Adipose tissue (tissue), 3 donors: ENCODE data around the gene NPAS1. TPM values are rescaled to one million over a fixed set of nuclear protein-coding genes. Genes with fewer than 3 reads are reported as not detected.
"Not testable (repeated sequence)": the region's sequence is repeated elsewhere in the genome, so short reads cannot be mapped to it uniquely, and the experiment has no call there.

ENCODE experiments used
- H3K27ac ChIP-seq: one replicate; pipeline ENCODE4 v1.5.1; 2013; ENCODE audit warnings: low read depth, low read length
- WGBS, 3 donors: extraction: QIAGEN DNeasy Blood & Tissue Kit; methylation state at CpG; one replicate each; pipeline ENCODE4 v1.1.7; 2013; 5-methylcytosine and 5-hydroxymethylcytosine counted together
- polyA plus RNA-seq, 3 donors: library from polyadenylated mRNA; stranded (reverse); fragments of 200-250 nt; gene quantifications; one replicate each; pipeline ENCODE4 v1.2.3, GENCODE V29; 2013
- donor health status: healthy with polysubstance abuse.
- donor health status: Bipolar disorder and iron deficiency.
- donor health status: healthy.

NPAS1 gene
- polyA plus RNA-seq, 3 donors, result 0.15 to 1.6 (median 0.48) TPM

DNA sequence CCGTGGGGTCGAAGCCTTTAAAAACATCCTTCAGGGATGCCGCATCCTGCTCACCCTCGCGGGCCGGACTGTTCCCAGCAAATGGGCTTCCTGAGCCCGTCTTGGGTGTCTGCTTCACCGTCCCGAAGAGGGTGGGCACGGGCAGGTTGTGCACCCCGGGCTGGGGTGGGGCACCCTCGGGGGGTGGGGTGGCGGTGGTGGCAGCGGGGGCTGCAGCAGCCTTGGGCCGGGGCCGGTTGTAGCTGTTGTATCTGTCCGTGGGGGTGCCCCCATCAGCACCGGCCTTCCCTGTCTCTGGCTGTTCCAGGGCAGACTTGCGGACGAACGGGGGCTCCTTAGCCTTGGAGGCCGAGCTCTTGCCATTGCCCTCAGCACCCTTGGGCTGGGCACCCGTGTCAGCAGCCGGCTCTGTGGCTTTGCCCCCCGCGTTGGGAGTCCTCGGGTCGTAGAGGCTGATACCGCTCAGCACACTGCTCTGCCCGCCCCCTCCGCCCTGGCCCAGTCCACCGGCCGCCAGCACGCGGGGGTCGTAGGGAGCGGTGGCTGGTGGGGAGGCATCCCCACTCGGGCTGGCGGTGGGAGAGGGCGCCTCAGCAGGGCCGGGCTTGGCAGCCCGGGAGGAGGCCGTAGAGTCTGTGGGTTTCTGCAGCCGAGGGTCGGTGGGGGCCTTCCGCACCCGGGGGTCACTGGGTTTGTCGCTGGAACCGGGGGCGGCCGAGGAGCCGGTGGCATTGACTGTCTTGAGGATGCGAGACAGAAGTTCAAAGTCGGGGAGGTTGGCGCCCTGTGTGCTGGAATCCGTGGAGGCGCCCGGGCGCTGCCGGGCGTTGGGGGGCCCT, 47.0 kb downstream of the NPAS1 start:
- H3K27ac ChIP-seq, result no peak overlapping the region
- 92 to 94% (median 92%) methylated on average over 50 to 61 of the region's 61 CpGs for WGBS, 3 donors

DNA sequence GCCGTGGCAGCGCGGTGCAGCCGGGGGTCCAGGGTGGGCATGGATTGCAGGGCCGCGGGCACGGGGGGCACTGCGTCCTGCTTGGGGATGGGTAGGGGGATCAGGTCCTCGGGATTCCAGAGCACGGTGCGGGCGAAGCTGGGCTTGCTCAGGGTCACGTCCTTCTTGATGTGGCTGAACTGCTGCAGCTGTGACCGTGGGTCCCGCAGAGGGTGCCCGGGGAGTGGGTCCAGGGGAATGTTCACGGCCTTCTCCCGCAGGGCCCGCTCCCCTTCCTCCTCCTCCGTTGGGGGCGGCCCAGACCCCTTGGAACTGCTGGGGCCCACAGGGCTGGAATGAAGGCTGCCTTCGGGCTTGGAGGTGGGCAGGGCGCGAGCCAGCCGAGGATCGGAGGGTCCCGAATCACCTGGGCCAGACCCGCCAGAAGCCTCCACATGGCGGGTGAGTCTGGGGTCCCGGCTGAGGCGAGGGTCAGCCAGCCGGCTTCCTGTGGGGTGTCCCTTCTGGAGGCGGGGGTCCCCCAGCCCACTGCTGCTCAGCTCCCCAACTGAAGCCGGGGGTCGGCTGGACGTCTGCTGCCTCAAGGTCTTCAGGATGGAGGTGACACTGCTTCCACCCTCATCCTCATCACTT, 47.7 kb downstream of the NPAS1 start:
- no peak overlapping the region for H3K27ac ChIP-seq
- 92 to 96% (median 93%) methylated on average over 30 to 36 of the region's 36 CpGs for WGBS, 3 donors

DNA sequence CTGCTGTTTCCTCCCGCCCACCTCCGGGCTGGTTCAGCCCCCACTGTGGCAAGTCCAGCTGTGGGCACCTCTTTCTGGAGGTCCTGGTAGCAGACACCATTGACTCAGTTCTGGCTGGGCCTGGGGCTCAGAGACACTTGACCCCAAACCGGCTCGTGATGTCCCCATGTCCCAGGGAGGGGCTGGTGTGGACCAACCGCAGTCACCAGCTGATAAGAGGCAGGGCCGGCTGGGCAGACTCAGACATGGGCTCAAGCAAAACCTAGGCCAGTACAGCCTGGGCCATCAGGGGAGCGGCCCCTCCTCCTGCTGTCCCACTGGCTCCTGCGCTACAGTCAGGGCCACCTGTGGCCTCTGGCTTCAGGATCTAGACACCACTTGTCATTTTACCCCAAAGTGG, 48.6 kb downstream of the NPAS1 start:
- WGBS, 3 donors, result 83 to 86% (median 85%) methylated on average over 8 of the region's 8 CpGs
- H3K27ac ChIP-seq, result no peak overlapping the region

DNA sequence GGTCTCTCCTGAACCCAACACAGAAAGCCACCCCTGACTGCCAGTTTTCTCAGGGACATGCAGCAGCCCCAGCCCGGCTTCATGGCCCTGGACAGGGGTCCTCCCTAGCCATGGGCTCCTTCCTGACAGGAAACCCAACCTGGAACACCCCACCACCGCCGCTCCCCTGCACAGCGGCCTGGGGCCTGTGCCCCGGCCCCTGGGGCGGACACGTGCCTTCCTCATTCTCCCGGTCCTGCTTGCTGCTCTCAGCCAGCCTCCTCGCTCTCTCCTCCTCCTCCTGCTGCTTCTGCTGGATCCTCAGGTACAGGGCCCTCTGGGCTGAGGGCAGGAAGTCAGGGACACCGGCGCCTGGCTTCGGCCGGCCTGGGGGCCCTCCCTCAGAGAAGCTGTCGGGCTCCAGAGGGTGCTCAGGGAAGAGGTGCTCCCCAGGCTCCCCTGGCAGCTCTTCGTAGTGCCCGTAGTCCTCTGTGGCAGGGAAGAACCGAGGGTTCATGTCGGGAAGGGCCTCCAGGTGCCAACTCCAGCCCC, 49.3 kb downstream of the NPAS1 start:
- no peak overlapping the region for H3K27ac ChIP-seq
- 87 to 89% (median 89%) methylated on average over 15 to 18 of the region's 18 CpGs for WGBS, 3 donors

DNA sequence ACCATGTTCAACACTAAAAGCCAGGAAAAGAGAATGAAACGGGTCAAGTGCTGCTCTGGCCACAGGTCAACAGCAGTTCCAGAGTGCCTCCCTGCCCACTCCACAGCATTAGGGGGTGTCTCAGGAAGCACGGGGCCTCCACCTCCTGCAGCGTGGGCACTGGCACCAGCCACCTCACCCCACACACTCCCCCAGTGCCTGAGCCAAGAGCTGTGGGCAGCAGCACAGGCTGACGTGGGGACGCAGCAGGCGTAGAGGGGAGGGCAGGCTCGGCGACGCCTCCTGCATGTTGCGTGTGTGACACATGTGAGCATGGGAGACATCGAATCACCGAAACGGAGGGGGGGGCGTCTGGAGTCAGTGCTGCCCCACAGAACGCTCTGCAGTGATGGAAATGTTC, 50.2 kb downstream of the NPAS1 start:
- no peak overlapping the region for H3K27ac ChIP-seq
- WGBS, 3 donors, result 79 to 86% (median 81%) methylated on average over 15 of the region's 15 CpGs

DNA sequence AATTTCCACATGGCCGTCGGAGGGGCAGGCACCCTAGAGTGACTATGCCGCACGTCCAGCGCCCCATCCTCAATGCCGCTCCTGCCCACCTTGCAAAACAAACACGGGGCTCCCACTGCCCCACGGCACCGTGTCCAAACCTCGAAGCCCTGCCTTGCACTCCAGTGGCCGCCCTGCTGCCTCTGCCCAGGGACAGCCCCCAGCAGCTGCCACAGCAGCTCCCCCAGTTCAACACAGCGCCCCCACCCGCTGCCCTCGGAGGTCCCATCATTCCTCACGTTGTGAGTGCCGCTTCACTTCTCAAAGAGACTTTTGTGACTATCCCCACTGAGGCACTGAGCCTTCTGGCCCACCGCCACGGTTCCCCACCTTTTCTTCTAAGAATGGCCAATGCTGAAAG, 51.1 kb downstream of the NPAS1 start:
- 91 to 93% (median 92%) methylated on average over 18 of the region's 18 CpGs for WGBS, 3 donors
- H3K27ac ChIP-seq, result no peak overlapping the region

DNA sequence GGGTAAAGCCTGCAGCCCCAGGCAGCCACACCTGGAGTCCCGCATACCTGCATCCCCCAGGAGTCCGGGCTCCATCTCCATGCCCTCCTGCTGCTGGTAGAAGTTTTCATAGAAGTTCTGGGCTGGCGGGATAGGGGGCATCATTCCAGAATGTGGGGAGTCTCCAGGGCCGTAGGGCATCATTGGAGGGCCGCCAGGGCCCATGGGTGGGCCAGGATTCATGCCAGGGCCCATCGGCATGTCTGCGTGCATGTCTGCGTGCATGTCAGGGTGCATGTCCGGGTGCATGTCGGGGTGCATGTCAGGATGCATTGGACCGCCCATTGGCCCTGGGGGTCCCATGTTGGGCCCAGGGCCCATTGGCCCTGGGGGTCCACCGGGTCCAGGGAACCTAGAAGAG, 52.1 kb downstream of the NPAS1 start:
- WGBS, 3 donors, result 89 to 93% (median 92%) methylated on average over 12 of the region's 12 CpGs
- no peak overlapping the region for H3K27ac ChIP-seq

DNA sequence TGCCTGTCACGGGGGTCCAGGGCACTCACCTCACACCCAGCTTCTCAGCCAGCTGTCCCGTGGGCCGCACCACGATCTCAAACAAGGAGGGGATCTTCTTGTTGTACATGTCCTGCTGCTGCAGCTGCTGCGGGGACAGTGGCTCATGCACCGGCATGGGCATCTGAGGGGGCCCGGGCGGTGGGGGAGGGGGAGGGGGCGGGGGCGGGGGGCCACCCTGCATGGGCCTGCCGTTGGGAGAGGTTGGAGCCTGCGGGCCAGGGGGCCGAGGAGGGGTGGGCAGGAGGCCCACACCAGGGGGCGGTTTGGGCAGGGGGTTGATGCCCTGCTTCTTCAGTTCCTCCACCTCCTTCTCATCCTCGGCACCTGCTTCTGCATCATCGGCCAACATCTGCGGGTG, 52.7 kb downstream of the NPAS1 start:
- 90 to 95% (median 93%) methylated on average over 13 to 17 of the region's 17 CpGs for WGBS, 3 donors
- no peak overlapping the region for H3K27ac ChIP-seq

DNA sequence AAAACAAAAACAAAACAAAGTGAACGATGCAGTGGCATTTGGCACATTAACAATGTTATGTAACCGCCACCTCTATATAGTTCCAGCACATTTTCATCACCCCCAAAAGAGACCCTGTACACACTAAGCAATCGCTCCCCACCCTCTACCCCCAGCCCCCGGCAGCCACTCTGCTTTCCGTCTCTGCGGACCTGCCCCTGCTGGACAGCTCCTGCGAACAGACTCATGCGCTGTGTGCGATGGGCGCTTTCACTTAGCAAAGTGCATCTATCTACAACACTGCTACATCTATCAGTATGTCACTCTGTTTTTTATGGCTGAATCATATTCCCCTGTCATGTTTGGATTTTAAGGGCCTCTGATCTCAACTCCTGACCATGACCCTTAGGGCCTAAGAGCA, 53.9 kb downstream of the NPAS1 start:
- no peak overlapping the region for H3K27ac ChIP-seq
- 91 to 96% (median 92%) methylated on average over 10 of the region's 10 CpGs for WGBS, 3 donors

DNA sequence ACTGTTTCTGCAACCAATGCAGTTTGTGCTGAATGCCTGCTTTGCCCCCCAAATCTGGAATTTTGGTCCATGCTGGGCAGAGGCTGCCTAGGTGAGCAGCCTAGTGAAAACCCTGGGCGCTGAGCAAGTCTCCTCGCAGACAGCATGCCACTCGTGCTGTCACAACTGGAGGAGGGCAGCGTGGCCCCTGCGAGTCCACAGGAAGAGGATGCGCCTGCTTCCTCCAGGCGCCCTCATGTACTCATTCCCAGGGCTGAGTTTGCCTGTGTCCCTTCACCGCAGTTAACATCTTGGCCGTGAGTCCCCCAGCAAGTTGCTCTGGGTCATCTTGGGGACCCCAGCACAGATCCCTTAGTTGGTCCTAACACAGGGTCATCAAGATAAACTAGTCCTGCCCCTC, 55.0 kb downstream of the NPAS1 start:
- 56 to 92% (median 61%) methylated on average over 8 to 9 of the region's 9 CpGs for WGBS, 3 donors
- no peak overlapping the region for H3K27ac ChIP-seq

DNA sequence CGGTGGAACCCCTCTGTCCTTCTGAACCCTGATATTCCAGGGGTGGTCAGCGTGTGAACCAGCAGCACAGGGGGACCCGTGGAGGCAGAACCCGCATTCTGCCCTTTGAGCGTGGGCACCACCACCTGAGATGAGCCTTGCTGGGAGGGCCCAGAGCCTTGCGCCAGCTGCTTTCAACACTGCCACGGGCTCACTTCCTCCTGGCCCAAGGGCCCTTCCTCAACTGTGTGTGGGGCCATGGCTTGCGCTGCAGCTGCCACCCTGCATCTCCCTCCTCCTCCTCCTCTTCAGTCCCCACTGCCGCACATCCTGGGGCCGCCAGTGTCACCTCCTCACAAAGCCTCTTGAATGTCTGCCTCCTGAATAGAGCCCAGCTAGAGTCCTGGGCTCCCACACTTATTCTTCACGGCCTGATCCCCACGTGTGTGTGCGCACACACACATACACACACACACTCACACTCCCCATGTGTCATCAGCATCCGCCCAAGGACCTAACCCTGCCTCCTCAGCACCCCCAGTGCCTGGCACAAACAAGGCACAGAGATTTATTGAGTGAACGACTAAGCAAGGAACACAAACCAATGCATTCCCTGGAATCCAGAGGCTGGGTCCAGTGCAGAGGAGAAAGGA, 55.7 kb downstream of the NPAS1 start:
- 59 to 89% (median 67%) methylated on average over 14 to 15 of the region's 15 CpGs for WGBS, 3 donors
- no peak overlapping the region for H3K27ac ChIP-seq

DNA sequence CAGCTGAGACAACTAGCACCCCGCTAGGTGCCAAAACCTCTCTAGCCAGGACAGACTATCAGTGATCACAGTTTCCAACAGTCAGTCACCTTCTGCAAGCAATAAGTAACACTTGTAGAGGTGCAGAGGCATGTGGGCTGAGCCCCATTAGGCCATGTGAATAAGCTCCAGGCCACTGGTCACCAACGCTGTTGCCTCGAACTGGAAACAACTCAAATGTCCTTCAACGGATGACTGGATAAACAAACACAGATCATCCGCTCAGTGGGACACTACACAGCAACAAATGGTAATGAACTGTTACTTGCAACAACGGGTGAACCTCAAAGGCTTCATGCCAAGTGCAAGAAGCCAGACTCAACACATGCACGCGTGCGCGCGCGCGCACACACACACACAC, 56.3 kb downstream of the NPAS1 start:
- H3K27ac ChIP-seq, result no peak overlapping the region
- WGBS, 3 donors, result 67 to 85% (median 81%) methylated on average over 13 of the region's 13 CpGs

DNA sequence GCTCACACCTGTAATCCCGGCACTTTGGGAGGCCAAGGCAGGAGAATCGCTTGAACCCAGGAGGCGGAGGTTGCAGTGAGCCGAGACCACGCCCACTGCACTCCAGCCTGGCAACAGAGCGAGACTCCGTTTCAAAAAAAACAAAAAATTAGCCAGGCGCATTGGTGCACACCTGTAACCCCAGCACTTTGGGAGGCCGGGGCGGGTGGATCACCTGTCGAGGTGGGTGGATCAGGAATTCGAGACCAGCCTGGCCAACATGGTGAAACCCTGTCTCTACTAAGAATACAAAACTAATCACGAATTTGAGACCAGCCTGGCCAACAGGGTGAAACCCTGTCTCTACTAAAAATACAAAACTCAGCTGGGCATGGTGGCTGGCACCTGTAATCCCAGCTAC, 58.7 kb downstream of the NPAS1 start:
- not testable (repeated sequence) for H3K27ac ChIP-seq
- 93 to 97% (median 96%) methylated on average over 13 of the region's 13 CpGs for WGBS, 3 donors

DNA sequence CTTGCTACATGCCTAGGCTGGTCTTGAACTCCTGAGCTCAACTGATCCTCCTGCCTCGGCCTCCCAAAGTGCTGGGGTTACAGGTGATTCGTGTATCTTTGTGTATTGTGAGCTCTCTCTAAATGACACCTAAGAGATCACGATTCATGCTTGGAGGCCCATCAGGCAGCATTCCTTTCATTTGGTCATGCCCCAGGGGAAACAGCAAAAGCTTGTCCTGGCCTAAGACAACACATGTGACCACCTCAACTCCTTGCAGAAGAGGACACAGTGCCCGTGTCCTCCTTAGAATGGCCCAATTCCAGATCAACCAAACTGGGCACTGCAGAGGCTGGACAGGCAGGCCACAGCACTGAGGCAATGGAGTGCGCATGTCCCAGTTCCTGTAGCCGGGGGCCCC, 61.5 kb downstream of the NPAS1 start:
- H3K27ac ChIP-seq, result no peak overlapping the region
- 83 to 88% (median 85%) methylated on average over 6 of the region's 6 CpGs for WGBS, 3 donors

DNA sequence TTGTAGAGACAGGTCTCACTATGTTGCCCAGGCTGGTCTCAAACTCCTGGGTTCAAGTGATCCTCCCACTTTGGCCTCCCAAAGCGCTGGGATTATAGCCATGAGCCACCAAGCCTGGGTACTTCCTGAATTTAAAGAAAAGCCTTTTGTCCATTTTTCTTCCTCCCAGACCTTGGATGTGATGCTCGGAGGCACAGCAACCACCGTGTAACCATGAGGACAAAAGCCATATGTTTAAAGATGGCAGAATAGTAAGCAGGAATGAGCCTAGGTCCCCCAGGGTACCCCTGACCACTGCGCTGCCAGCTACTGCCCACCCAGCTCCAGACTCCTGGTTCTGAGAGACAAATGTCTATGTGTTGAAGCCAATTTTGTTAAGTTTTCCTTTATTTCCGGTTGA, 62.9 kb downstream of the NPAS1 start:
- WGBS, 3 donors, result 95 to 96% (median 96%) methylated on average over 5 of the region's 5 CpGs

DNA sequence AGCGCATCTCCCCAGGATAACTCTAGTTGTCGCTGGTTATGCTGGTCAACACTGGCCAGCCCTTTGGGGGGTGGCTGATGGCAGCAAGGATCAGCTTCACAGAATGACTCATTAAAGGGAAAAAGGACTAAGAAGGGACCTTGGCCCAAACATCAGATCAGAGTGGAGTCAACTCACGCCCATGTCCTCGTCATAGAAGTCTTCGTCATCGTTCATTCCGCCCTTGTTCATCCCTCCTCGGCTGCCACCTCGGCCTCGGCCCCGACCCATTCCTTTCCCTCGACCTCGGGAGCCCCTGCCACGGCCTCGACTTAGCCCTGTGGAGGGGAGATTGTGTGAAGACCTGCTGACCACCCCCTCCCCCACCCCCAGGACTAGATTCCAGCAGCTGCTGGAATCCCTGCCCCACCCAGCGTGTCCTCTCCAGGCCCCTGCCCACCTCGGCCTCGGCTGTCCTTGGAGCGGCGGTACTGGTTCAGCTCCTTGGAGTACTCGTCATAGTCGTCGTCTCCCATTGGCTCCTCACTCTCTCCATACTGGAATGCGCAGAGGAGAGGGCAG, 65.3 kb downstream of the NPAS1 start:
- H3K27ac ChIP-seq, result no peak overlapping the region
- WGBS, 3 donors, result 93 to 94% (median 93%) methylated on average over 24 of the region's 24 CpGs

More for the DNA sequence above, 62.9 kb downstream of the NPAS1 start:
- no peak overlapping the region for H3K27ac ChIP-seq

DNA sequence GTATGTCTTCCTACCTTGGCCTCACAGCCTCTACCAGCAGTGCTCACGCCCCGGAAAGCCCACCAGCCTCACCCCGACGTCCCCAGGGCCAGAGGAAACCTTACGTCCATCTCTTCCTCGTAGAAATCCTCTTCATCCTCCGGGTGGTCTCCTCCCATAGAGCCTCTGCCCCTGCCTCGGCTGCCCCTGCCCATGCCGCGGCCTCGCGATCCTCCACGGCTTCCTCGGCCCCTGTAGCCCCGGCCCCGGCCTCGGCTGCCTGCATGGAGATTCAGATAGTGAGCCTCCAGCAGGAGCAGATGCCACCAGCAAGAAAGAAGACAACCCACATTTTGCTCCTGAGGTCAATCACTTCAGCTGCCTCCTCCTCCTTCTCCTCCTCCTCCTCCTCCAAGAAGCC, 66.6 kb downstream of the NPAS1 start:
- H3K27ac ChIP-seq, result no peak overlapping the region
- 95 to 96% (median 96%) methylated on average over 15 to 17 of the region's 17 CpGs for WGBS, 3 donors

DNA sequence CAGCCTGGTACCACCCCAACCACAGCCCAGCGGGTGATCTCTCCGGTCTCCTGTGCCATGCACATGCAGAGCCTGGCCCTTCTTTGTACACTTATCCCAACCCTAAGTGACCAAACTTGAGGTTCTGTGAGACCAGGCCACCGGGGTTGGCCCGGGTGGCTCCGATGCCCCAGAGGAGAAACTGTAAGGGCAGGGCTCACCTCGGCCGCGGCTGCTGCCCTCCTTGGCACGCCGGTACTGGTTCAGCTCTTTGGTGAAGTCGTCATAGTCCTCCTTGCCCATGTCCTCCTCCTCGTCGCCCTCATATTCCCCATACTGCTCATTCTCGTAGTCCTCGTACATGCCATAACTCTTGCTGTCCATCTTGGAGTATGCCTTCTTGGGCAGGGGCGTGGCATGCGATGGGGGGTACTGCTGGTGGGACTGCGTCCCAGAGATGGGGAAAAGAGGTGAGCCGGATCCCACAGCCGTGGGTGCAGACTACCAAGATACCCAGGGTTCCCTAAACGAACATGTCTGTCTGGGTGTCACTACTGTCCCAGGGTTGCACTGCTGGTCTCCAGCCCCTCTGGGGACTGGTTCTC, 70.2 kb downstream of the NPAS1 start:
- no peak overlapping the region for H3K27ac ChIP-seq

DNA sequence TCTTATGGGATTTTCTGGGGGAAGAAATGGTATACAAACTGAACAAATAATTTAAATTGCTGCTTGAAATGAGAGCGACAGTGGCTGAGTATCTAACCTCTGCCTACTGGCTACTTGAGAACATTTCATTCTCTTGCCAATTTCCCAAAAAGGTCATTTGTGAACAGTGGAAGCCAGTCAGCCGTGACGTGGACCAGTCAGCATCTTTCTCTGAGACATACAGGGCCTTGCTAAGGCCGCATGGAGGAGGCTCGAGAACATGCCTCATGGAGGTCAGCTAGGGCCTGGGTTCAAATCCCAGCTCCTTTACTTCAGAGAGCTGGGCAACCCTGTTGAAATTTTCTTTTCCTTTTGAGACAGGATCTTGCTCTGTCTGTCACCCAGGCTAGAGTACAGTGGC, 73.6 kb downstream of the NPAS1 start:
- H3K27ac ChIP-seq, result no peak overlapping the region
- 82 to 88% (median 88%) methylated on average over 5 of the region's 5 CpGs for WGBS, 3 donors

More for the DNA sequence above, 70.2 kb downstream of the NPAS1 start:
- WGBS, 3 donors, result 92 to 97% (median 96%) methylated on average over 21 of the region's 21 CpGs
